ENCODE results near the gene RAET1G.
"Not testable (repeated sequence)": the region's sequence is repeated elsewhere in the genome, so short reads cannot be mapped to it uniquely, and the experiment has no call there.

DNA sequence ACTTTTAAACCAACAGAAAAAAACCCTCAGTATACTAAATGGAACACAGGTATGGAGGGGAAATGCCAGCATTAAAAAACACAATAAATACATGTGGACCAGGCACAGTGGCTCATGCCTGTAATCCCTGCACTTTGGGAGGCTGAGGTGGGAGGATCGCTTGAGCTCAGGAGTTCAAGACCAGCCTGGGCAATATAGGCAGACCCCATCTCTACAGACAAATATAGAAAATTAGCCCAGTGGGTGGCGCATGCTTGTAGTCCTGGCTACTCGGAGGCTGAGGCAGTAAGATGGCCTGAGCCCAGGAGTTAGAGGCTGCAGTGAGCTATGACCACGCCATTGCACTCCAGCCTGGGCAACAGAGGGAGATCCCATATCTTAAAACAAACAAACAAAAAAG, 36.9 kb upstream of the RAET1G start:
- TF ChIP-seq YY1 (IDR thresholded peaks at IDR 0.05; ENCODE audit: insufficient read depth, insufficient replicate concordance, low read depth, low read length); ZNF274 (CRISPR knock-in tag; IDR thresholded peaks at IDR 0.05): not testable (repeated sequence)
- TF ChIP-seq, protein P1, sequence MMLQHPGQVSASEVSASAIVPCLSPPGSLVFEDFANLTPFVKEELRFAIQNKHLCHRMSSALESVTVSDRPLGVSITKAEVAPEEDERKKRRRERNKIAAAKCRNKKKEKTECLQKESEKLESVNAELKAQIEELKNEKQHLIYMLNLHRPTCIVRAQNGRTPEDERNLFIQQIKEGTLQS (CRISPR knock-in tag; IDR thresholded peaks at IDR 0.05): not testable (repeated sequence)
- TF ChIP-seq, protein P2, sequence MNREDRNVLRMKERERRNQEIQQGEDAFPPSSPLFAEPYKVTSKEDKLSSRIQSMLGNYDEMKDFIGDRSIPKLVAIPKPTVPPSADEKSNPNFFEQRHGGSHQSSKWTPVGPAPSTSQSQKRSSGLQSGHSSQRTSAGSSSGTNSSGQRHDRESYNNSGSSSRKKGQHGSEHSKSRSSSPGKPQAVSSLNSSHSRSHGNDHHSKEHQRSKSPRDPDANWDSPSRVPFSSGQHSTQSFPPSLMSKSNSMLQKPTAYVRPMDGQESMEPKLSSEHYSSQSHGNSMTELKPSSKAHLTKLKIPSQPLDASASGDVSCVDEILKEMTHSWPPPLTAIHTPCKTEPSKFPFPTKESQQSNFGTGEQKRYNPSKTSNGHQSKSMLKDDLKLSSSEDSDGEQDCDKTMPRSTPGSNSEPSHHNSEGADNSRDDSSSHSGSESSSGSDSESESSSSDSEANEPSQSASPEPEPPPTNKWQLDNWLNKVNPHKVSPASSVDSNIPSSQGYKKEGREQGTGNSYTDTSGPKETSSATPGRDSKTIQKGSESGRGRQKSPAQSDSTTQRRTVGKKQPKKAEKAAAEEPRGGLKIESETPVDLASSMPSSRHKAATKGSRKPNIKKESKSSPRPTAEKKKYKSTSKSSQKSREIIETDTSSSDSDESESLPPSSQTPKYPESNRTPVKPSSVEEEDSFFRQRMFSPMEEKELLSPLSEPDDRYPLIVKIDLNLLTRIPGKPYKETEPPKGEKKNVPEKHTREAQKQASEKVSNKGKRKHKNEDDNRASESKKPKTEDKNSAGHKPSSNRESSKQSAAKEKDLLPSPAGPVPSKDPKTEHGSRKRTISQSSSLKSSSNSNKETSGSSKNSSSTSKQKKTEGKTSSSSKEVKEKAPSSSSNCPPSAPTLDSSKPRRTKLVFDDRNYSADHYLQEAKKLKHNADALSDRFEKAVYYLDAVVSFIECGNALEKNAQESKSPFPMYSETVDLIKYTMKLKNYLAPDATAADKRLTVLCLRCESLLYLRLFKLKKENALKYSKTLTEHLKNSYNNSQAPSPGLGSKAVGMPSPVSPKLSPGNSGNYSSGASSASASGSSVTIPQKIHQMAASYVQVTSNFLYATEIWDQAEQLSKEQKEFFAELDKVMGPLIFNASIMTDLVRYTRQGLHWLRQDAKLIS (CRISPR knock-in tag; IDR thresholded peaks at IDR 0.05): not testable (repeated sequence)
- TF ChIP-seq, protein P3, sequence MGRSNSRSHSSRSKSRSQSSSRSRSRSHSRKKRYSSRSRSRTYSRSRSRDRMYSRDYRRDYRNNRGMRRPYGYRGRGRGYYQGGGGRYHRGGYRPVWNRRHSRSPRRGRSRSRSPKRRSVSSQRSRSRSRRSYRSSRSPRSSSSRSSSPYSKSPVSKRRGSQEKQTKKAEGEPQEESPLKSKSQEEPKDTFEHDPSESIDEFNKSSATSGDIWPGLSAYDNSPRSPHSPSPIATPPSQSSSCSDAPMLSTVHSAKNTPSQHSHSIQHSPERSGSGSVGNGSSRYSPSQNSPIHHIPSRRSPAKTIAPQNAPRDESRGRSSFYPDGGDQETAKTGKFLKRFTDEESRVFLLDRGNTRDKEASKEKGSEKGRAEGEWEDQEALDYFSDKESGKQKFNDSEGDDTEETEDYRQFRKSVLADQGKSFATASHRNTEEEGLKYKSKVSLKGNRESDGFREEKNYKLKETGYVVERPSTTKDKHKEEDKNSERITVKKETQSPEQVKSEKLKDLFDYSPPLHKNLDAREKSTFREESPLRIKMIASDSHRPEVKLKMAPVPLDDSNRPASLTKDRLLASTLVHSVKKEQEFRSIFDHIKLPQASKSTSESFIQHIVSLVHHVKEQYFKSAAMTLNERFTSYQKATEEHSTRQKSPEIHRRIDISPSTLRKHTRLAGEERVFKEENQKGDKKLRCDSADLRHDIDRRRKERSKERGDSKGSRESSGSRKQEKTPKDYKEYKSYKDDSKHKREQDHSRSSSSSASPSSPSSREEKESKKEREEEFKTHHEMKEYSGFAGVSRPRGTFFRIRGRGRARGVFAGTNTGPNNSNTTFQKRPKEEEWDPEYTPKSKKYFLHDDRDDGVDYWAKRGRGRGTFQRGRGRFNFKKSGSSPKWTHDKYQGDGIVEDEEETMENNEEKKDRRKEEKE (IDR thresholded peaks at IDR 0.05): not testable (repeated sequence)
